HepG2 (cell line): ENCODE results near the gene CRIP1. TPM values are rescaled to one million over a fixed set of nuclear protein-coding genes. Genes with fewer than 3 reads are reported as not detected.

Experiments
- ATAC-seq: fragments of 200-7000 bp; cut with Tn5 transposase; 3 replicates; pipeline ENCODE4 v1.9.1; 2020; ENCODE audit warnings: mild to moderate bottlenecking, moderate library complexity
- BruUV-seq: library from RNA; stranded (reverse); fragments of 400-500 nt; replicated peaks from 2 replicates; lab custom pipeline; 2021; lab: Mats Ljungman, UMichigan
- CTCF ChIA-PET: fragments of 300-600 bp; formaldehyde crosslinking; extraction: SDS; loops from one replicate; lab custom pipeline; 2021; ENCODE audit warnings: low total read pairs, inconsistent platforms, low intra/inter-chr PET ratio; lab: Yijun Ruan, JAX
- POLR2A ChIA-PET: fragments of 350-600 bp; sonication (Branson Sonifier 250); formaldehyde crosslinking; loops from one replicate; lab custom pipeline; 2020; ENCODE audit warnings: antibody characterized with exemption, inconsistent platforms; lab: Yijun Ruan, JAX
- DNase-seq: peaks from one replicate; pipeline ENCODE4 v3.0.0-alpha.2; 2015; ENCODE audit warnings: low spot score
- FAIRE-seq: peaks from 3 replicates; lab custom pipeline; 2011; peaks lifted over from hg19 to GRCh38; lab: Jason Lieb, UNC
- H2AFZ ChIP-seq: one replicate; pipeline ENCODE4 v1.6.1; 2011; ENCODE audit warnings: low read length, inconsistent platforms
- H3K27ac ChIP-seq: fragments of 300-600 bp; 3 replicates; pipeline ENCODE4 v1.8.0; 2011; ENCODE audit warnings: mixed run types, mild to moderate bottlenecking, mixed read lengths, low read length, inconsistent platforms; ENCODE audit not compliant: insufficient read depth; ENCODE audit errors: extremely low read length
- H3K27me3 ChIP-seq, 2 experiments: fragments of 200-600 bp in 1 of 2; 2 replicates in 1 of 2; 3 replicates in 1 of 2; pipeline versions ENCODE4 v1.6.0 to v1.8.0; 2011; ENCODE audit warnings: low read length in 2 of 2, mild to moderate bottlenecking in 2 of 2, moderate library complexity in 2 of 2, inconsistent platforms in 1 of 2; ENCODE audit not compliant: insufficient read depth in 2 of 2, control insufficient read depth in 1 of 2
- H3K36me3 ChIP-seq, 2 experiments: fragments of 200-600 bp in 1 of 2; replicated peaks in 1 of 2; 2 replicates in 1 of 2; 3 replicates in 1 of 2; pipeline versions ENCODE4 v1.5.1 to v1.8.0; 2011; ENCODE audit warnings: low read length in 2 of 2, inconsistent platforms in 1 of 2; ENCODE audit not compliant: insufficient read depth in 2 of 2, control insufficient read depth in 1 of 2
- H3K4me1 ChIP-seq: 2 replicates; pipeline ENCODE4 v1.5.1; 2012; ENCODE audit warnings: low read length, inconsistent platforms; ENCODE audit not compliant: insufficient read depth
- H3K4me2 ChIP-seq: 2 replicates; pipeline ENCODE4 v1.6.0; 2011; ENCODE audit warnings: low read depth, low read length, inconsistent platforms
- H3K4me3 ChIP-seq, 3 experiments: fragments of 200-600 bp in 1 of 3; sonication (generic), shearing (Covaris generic) in 1 of 3; replicated peaks in 1 of 3; 2 replicates each; pipeline ENCODE4 v1.5.1; 2011 to 2016; ENCODE audit warnings: low read length in 3 of 3, inconsistent platforms in 2 of 3, low read depth in 2 of 3, mild to moderate bottlenecking in 2 of 3, control low read depth in 1 of 3, mixed read lengths in 1 of 3; ENCODE audit not compliant: insufficient read depth in 1 of 3
- H3K79me2 ChIP-seq: one replicate; pipeline ENCODE4 v1.6.1; 2011; ENCODE audit warnings: low read length, inconsistent platforms; ENCODE audit not compliant: insufficient read depth
- H3K9ac ChIP-seq: 2 replicates; pipeline ENCODE4 v1.6.0; 2011; ENCODE audit warnings: mild to moderate bottlenecking, low read depth, low read length, inconsistent platforms; ENCODE audit not compliant: insufficient read depth
- H3K9me3 ChIP-seq: 2 replicates; pipeline ENCODE4 v1.5.1; 2012; ENCODE audit warnings: mild to moderate bottlenecking, low read length
- H4K20me1 ChIP-seq: 2 replicates; pipeline ENCODE4 v1.6.0; 2011; ENCODE audit warnings: inconsistent platforms, mild to moderate bottlenecking, low read length, moderate library complexity; ENCODE audit not compliant: insufficient read depth
- GABPA ChIP-seq, 2 experiments: IDR thresholded peaks; 2 replicates each; pipeline ENCODE4 v1.6.1; 2011 to 2016; ENCODE audit warnings: low read depth in 2 of 2, low read length in 1 of 2, missing biosample characterization in 1 of 2, missing genetic modification characterization in 1 of 2
- GATAD2A ChIP-seq: IDR thresholded peaks from 2 replicates; pipeline ENCODE4 v1.6.1; 2016
- HINFP ChIP-seq: sonication (generic); formaldehyde crosslinking; IDR thresholded peaks from 2 replicates; pipeline ENCODE4 v1.4.0; 2020; ENCODE audit warnings: low read depth, mild to moderate bottlenecking, missing genetic modification reagents
- MAZ ChIP-seq, 2 experiments: sonication (generic) in 1 of 2; formaldehyde crosslinking in 1 of 2; IDR thresholded peaks; 2 replicates each; pipeline versions ENCODE4 v1.5.0 to v1.6.1; 2012 to 2020; ENCODE audit warnings: low read depth in 2 of 2, mild to moderate bottlenecking in 2 of 2, borderline replicate concordance in 1 of 2, improper control_type of control experiment in 1 of 2, low read length in 1 of 2, missing genetic modification reagents in 1 of 2, moderate library complexity in 1 of 2
- MEIS2 ChIP-seq: sonication (generic); formaldehyde crosslinking; IDR thresholded peaks from 2 replicates; pipeline ENCODE4 v1.9.0; 2021; ENCODE audit warnings: mild to moderate bottlenecking, missing genetic modification reagents
- MLLT10 ChIP-seq: sonication (generic); formaldehyde crosslinking; IDR thresholded peaks from 2 replicates; pipeline ENCODE4 v1.4.0; 2020; ENCODE audit warnings: missing genetic modification reagents
- SRSF4 ChIP-seq: fragments of 200-400 bp; formaldehyde crosslinking; IDR thresholded peaks from one replicate; pipeline ENCODE4 v1.6.1; 2018; ENCODE audit warnings: mild to moderate bottlenecking, low read depth, low read length, moderate library complexity; ENCODE audit not compliant: poor library complexity, severe bottlenecking
- SYNCRIP ChIP-seq: fragments of 200-400 bp; formaldehyde crosslinking; IDR thresholded peaks from 2 replicates; pipeline ENCODE4 v1.6.1; 2018; ENCODE audit warnings: mild to moderate bottlenecking, low read depth, low read length; ENCODE audit not compliant: insufficient read depth
- TOE1 ChIP-seq: sonication (generic); formaldehyde crosslinking; IDR thresholded peaks from 2 replicates; pipeline ENCODE4 v1.4.0; 2020; ENCODE audit warnings: mild to moderate bottlenecking, missing genetic modification reagents
- ZBTB34 ChIP-seq: sonication (generic); formaldehyde crosslinking; IDR thresholded peaks from 2 replicates; pipeline ENCODE4 v1.8.0; 2022; ENCODE audit warnings: mild to moderate bottlenecking, missing genetic modification reagents
- ZHX1 ChIP-seq: sonication (generic); formaldehyde crosslinking; IDR thresholded peaks from 2 replicates; pipeline ENCODE4 v1.8.1; 2022; ENCODE audit warnings: low read depth, mild to moderate bottlenecking, missing genetic modification reagents
- ZNF333 ChIP-seq: sonication (generic); formaldehyde crosslinking; IDR thresholded peaks from 2 replicates; pipeline ENCODE4 v1.4.0; 2020; ENCODE audit warnings: mild to moderate bottlenecking, missing genetic modification reagents, borderline replicate concordance
- ZNF34 ChIP-seq: sonication (generic); formaldehyde crosslinking; IDR thresholded peaks from 2 replicates; pipeline ENCODE4 v1.4.0; 2020; ENCODE audit warnings: mild to moderate bottlenecking, missing genetic modification reagents, borderline replicate concordance
- ZNF451 ChIP-seq: sonication (generic); formaldehyde crosslinking; IDR thresholded peaks from 2 replicates; pipeline ENCODE4 v1.5.0; 2020; ENCODE audit warnings: mild to moderate bottlenecking, missing genetic modification reagents
- ZNF468 ChIP-seq: sonication (generic); formaldehyde crosslinking; IDR thresholded peaks from 2 replicates; pipeline ENCODE4 v1.8.0; 2022; ENCODE audit warnings: mild to moderate bottlenecking, moderate library complexity, missing genetic modification reagents
- ZNF549 ChIP-seq: sonication (generic); formaldehyde crosslinking; IDR thresholded peaks from 2 replicates; pipeline ENCODE4 v1.5.0; 2020; ENCODE audit warnings: missing genetic modification reagents
- ZNF788 ChIP-seq: sonication (generic); formaldehyde crosslinking; IDR thresholded peaks from 2 replicates; pipeline ENCODE4 v1.5.0; 2020; ENCODE audit warnings: mild to moderate bottlenecking, missing genetic modification reagents, borderline replicate concordance
- ZNF83 ChIP-seq: sonication (generic); formaldehyde crosslinking; IDR thresholded peaks from 2 replicates; pipeline ENCODE4 v1.4.0; 2020; ENCODE audit warnings: missing genetic modification reagents, mild to moderate bottlenecking, borderline replicate concordance
- WGBS: methylation state at CpG from one replicate; pipeline ENCODE4 v1.1.6; 2017; ENCODE audit warnings: low lambda C conversion rate; 5-methylcytosine and 5-hydroxymethylcytosine counted together
- in situ Hi-C: cut with HindIII; loops from 2 replicates; pipeline ENCODE4 v1.10.0; 2017; ENCODE audit warnings: low pct_unique_long_range_greater_than_20kb; ENCODE audit not compliant: extremely low pct_ligation_motif_present
- intact Hi-C: fragments of 100-400 bp; cut with micrococcal nuclease; formaldehyde crosslinking; loops from one replicate; pipeline ENCODE4 v1.10.0; 2022; ENCODE audit not compliant: unreplicated experiment
- polyA plus RNA-seq, 8 experiments: library from polyadenylated mRNA; depleted of rRNA in 3 of 8; stranded (reverse) in 7 of 8; unstranded in 1 of 8; fragments of >200 nt; fragmentation: Illumina TruSeq in 4 of 8; extraction: Trizol in 4 of 8; gene quantifications; 2 replicates each; pipeline versions ENCODE4 v1.2.1 to v1.2.3, GENCODE V29; 2011 to 2016; ENCODE audit warnings: low read depth in 4 of 8, missing spikeins in 1 of 8, mixed read lengths in 1 of 8; ENCODE audit not compliant: insufficient read depth in 1 of 8
- total RNA-seq, 5 experiments: library from RNA; depleted of rRNA; stranded (reverse); fragments of >200 nt; fragmentation: Illumina TruSeq; extraction: Trizol; gene quantifications; 2 replicates each; pipeline ENCODE4 v1.2.3, GENCODE V29; 2016; ENCODE audit warnings: low read depth in 1 of 5

The CRIP1 gene
- total and polyA plus RNA-seq, 2 of the 13 experiments (the other 11 are each of a cell fraction or from before 2014, with no cell fraction given) = 53.9 to 59.5 TPM

- Histone ChIP-seq H3K79me2 (no peaks in the 10 kb centered on the region), H3K4me3 (no peak overlapping the region), H3K4me2 (no peak overlapping the region), H3K9ac (no peak overlapping the region), H2AFZ (no peak overlapping the region), H3K27me3 (peaks cover 5 to 58% of the 10 kb centered on the region in 2 experiments; a peak in 4 of 5 replicates), H3K36me3 (no peaks in the 10 kb centered on the region), H3K4me1 (peaks cover 31% of the 10 kb centered on the region), H3K27ac (no peak overlapping the region), H3K9me3 (no peaks in the 10 kb centered on the region), H4K20me1 (no peaks in the 10 kb centered on the region)
- BruUV-seq = no TSS peak
- FAIRE-seq = no peak
- no peak for ATAC-seq
- TF ChIP-seq MAZ (IDR thresholded peaks at IDR 0.05; ENCODE audit: borderline replicate concordance, low read depth, low read length) (no peak), MAZ (CRISPR knock-in tag; IDR thresholded peaks at IDR 0.05; ENCODE audit: low read depth) (no peak), ZNF83 (no peak), SYNCRIP (no peak), TOE1 (no peak), GATAD2A (CRISPR knock-in tag) (no peak), ZNF549 (CRISPR knock-in tag) (no peak), ZNF451 (CRISPR knock-in tag) (no peak), SRSF4 (no peak), MLLT10 (CRISPR knock-in tag) (no peak), ZNF788 (CRISPR knock-in tag) (no peak), ZNF333 (CRISPR knock-in tag) (no peak), HINFP (CRISPR knock-in tag) (no peak), ZNF34 (CRISPR knock-in tag) (no peak), ZBTB34 (no peak), MEIS2 (CRISPR knock-in tag) (no peak), GABPA (IDR thresholded peaks at IDR 0.05; ENCODE audit: low read depth, low read length) (no peak), GABPA (CRISPR knock-in tag; IDR thresholded peaks at IDR 0.05; ENCODE audit: low read depth) (no peak), ZHX1 (CRISPR knock-in tag) (no peak), ZNF468 (no peak)
- ChIA-PET POLR2A (no interaction called here), CTCF (no interaction called here)
- in situ Hi-C loops = no loop called here
- DNase-seq = no peak
- intact Hi-C loops = no loop called here
- WGBS = 69% methylated on average over 11 of the region's 16 CpGs
Observed at GRCh38 chr14:105508069-105508468, 21.4 kb downstream of the CRIP1 start.
